ENCODE data around the gene RPP25.

DNA sequence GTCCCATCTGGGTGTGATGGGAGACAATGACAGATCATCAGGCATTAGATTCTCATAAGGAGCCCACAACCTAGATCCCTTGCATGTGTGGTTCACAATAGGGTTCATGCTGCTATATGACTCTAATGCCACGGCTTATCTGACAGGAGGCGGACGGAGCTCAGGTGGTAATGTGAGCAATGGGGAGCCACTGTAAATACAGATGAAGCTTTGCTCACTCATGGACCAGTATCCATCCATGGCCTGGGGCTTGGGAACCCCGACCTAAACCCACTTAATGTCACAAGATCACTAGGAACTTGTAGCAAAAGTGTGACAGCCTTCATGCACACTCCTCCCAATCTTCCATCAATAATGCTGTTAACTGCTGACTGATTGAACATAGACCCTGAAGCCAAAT, 47.9 kb downstream of the RPP25 start:
- TF ChIP-seq, protein P1, sequence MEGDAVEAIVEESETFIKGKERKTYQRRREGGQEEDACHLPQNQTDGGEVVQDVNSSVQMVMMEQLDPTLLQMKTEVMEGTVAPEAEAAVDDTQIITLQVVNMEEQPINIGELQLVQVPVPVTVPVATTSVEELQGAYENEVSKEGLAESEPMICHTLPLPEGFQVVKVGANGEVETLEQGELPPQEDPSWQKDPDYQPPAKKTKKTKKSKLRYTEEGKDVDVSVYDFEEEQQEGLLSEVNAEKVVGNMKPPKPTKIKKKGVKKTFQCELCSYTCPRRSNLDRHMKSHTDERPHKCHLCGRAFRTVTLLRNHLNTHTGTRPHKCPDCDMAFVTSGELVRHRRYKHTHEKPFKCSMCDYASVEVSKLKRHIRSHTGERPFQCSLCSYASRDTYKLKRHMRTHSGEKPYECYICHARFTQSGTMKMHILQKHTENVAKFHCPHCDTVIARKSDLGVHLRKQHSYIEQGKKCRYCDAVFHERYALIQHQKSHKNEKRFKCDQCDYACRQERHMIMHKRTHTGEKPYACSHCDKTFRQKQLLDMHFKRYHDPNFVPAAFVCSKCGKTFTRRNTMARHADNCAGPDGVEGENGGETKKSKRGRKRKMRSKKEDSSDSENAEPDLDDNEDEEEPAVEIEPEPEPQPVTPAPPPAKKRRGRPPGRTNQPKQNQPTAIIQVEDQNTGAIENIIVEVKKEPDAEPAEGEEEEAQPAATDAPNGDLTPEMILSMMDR (IDR thresholded peaks at IDR 0.05) = no peak
- no peak for TF ChIP-seq POLR2A (IDR thresholded peaks at IDR 0.05)
